SKM-1 (cell line): ENCODE data around the gene MPDZ.

ENCODE experiments used
- DNase-seq: peaks from one replicate; lab custom pipeline; 2025; ENCODE audit not compliant: unreplicated experiment; lab: John Stamatoyannopoulos, UW

MPDZ gene

GRCh38 chr9:13181652-13182051 lies 97.8 kb downstream of the MPDZ start:
- no peak for DNase-seq

- DNase-seq = no peak
Measured at GRCh38 chr9:13179257-13179656, 100.2 kb downstream of the MPDZ start.

- DNase-seq = no peak
Measured at GRCh38 chr9:13175732-13176131, 103.8 kb downstream of the MPDZ start.

- DNase-seq = no peak
Measured at GRCh38 chr9:13174906-13175639, 104.4 kb downstream of the MPDZ start.

- no peak for DNase-seq
Measured at GRCh38 chr9:13173553-13173952, 105.9 kb downstream of the MPDZ start.

- DNase-seq = no peak
Measured at GRCh38 chr9:13171261-13171660, 108.2 kb downstream of the MPDZ start.

GRCh38 chr9:13166996-13167395 lies 112.5 kb downstream of the MPDZ start:
- no peak for DNase-seq

- no peak for DNase-seq
Measured at GRCh38 chr9:13165956-13166355, 113.5 kb downstream of the MPDZ start.

GRCh38 chr9:13165236-13165945 lies 114.1 kb downstream of the MPDZ start:
- DNase-seq = no peak

GRCh38 chr9:13163946-13164345 lies 115.5 kb downstream of the MPDZ start:
- DNase-seq = no peak

GRCh38 chr9:13163287-13163686 lies 116.2 kb downstream of the MPDZ start:
- DNase-seq = no peak

- no peak for DNase-seq
Measured at GRCh38 chr9:13160051-13160450, 119.4 kb downstream of the MPDZ start.

- no peak for DNase-seq
Measured at GRCh38 chr9:13158986-13159385, 120.5 kb downstream of the MPDZ start.

GRCh38 chr9:13151489-13151888 lies 128.0 kb downstream of the MPDZ start:
- no peak for DNase-seq

- DNase-seq = no peak
Measured at GRCh38 chr9:13149454-13149853, 130.0 kb downstream of the MPDZ start.

- no peak for DNase-seq
Measured at GRCh38 chr9:13146840-13147239, 132.7 kb downstream of the MPDZ start.

GRCh38 chr9:13145340-13145739 lies 134.2 kb downstream of the MPDZ start:
- DNase-seq = no peak

GRCh38 chr9:13144166-13144775 lies 135.2 kb downstream of the MPDZ start:
- no peak for DNase-seq

- no peak for DNase-seq
Measured at GRCh38 chr9:13143281-13143680, 136.2 kb downstream of the MPDZ start.

GRCh38 chr9:13142776-13143175 lies 136.7 kb downstream of the MPDZ start:
- no peak for DNase-seq

GRCh38 chr9:13141629-13142028 lies 137.9 kb downstream of the MPDZ start:
- no peak for DNase-seq
